PC-9 (cell line): ENCODE data around the gene CPD. TPM values are rescaled to one million over a fixed set of nuclear protein-coding genes. Genes with fewer than 3 reads are reported as not detected.

Experiments used
- BruUV-seq: library from RNA; stranded (reverse); fragments of 400-500 nt; replicated peaks from 2 replicates; lab custom pipeline; 2021; lab: Mats Ljungman, UMichigan
- CTCF ChIA-PET: fragments of 300-600 bp; sonication (Branson Sonifier 250); formaldehyde crosslinking; loops from one replicate; lab custom pipeline; 2022; ENCODE audit warnings: antibody characterized with exemption; lab: Charles Lee
- POLR2A ChIA-PET: fragments of 300-600 bp; sonication (Branson Sonifier 250); formaldehyde crosslinking; loops from one replicate; lab custom pipeline; 2022; ENCODE audit warnings: antibody characterized with exemption; ENCODE audit not compliant: unreplicated experiment; lab: Charles Lee
- DNase-seq, 2 experiments: peaks; one replicate each; pipeline versions ENCODE4 v3.0.0 to v3.0.0-alpha.2; 2015 to 2022; ENCODE audit warnings: mixed read lengths in 1 of 2
- H2AFZ ChIP-seq: fragments of 200-600 bp; sonication (generic); 2 replicates; pipeline ENCODE4 v1.8.1; 2017; ENCODE audit warnings: antibody characterized with exemption
- H3F3A ChIP-seq: fragments of 200-600 bp; sonication (generic); 2 replicates; pipeline ENCODE4 v1.8.1; 2017; ENCODE audit warnings: antibody characterized with exemption, mild to moderate bottlenecking, low read depth; ENCODE audit not compliant: insufficient read depth
- H3K27ac ChIP-seq: fragments of 200-600 bp; sonication (generic); 2 replicates; pipeline ENCODE4 v1.6.1; 2016; ENCODE audit warnings: mixed run types
- H3K27me3 ChIP-seq: fragments of 200-600 bp; sonication (generic); 2 replicates; pipeline ENCODE4 v1.6.1; 2016; ENCODE audit warnings: low read depth, mixed run types; ENCODE audit not compliant: insufficient read depth
- H3K36me3 ChIP-seq: fragments of 200-600 bp; sonication (generic); 2 replicates; pipeline ENCODE4 v1.6.1; 2016; ENCODE audit warnings: low read depth, mixed run types
- H3K4me1 ChIP-seq: fragments of 200-600 bp; sonication (generic); replicated peaks from 2 replicates; pipeline ENCODE4 v1.6.1; 2016; ENCODE audit warnings: mixed run types; ENCODE audit not compliant: insufficient read depth
- H3K4me2 ChIP-seq: fragments of 200-600 bp; sonication (generic); 2 replicates; pipeline ENCODE4 v1.6.1; 2017; ENCODE audit warnings: mixed run types
- H3K4me3 ChIP-seq: fragments of 200-600 bp; sonication (generic); 2 replicates; pipeline ENCODE4 v1.6.1; 2016; ENCODE audit warnings: mixed run types
- H3K79me2 ChIP-seq: fragments of 200-600 bp; sonication (generic); 2 replicates; pipeline ENCODE4 v1.6.1; 2017; ENCODE audit warnings: low read depth, mixed run types
- H3K9me2 ChIP-seq: fragments of 200-600 bp; sonication (generic); 2 replicates; pipeline ENCODE4 v1.8.1; 2017; ENCODE audit warnings: mild to moderate bottlenecking; ENCODE audit not compliant: insufficient read depth
- H3K9me3 ChIP-seq: fragments of 200-600 bp; sonication (generic); 2 replicates; pipeline ENCODE4 v1.8.1; 2016; ENCODE audit warnings: low read depth; ENCODE audit not compliant: insufficient read depth
- H4K20me1 ChIP-seq: fragments of 200-600 bp; sonication (generic); 2 replicates; pipeline ENCODE4 v1.8.1; 2017; ENCODE audit not compliant: insufficient read depth
- CTCF ChIP-seq: fragments of 200-600 bp; sonication (generic); conservative IDR thresholded peaks from 2 replicates; pipeline ENCODE4 v1.6.1; 2017; ENCODE audit warnings: mixed run types, antibody characterized with exemption, mild to moderate bottlenecking, moderate library complexity
- EZH2 ChIP-seq: fragments of 200-600 bp; sonication (generic); IDR thresholded peaks from 2 replicates; pipeline ENCODE4 v1.8.0; 2017; ENCODE audit warnings: antibody characterized with exemption, low read depth
- intact Hi-C: fragments of 100-400 bp; cut with micrococcal nuclease; formaldehyde crosslinking; loops from one replicate; pipeline ENCODE4 v1.10.0; 2022; ENCODE audit not compliant: unreplicated experiment
- total RNA-seq: library from RNA; stranded (reverse); gene quantifications from 2 replicates; pipeline ENCODE4 v1.2.3, GENCODE V29; 2021

The CPD gene
- total RNA-seq, 1 experiment from 2014 or later = 55.0 TPM

GRCh38 chr17:30396612-30397011 lies 17.9 kb downstream of the CPD start:
- Histone ChIP-seq H3K36me3 (no peaks in the 10 kb centered on the region), H4K20me1 (no peaks in the 10 kb centered on the region), H3K79me2 (peaks cover 13% of the 10 kb centered on the region; the same call in 1 of the 2 replicates), H2AFZ (no peak overlapping the region), H3K27me3 (no peaks in the 10 kb centered on the region), H3K4me2 (no peak overlapping the region), H3F3A (peaks cover 14% of the 10 kb centered on the region), H3K4me1 (0 out of 2 replicates have a peak, but pooled peaks cover 10% of the 10 kb centered on the region), H3K9me2 (no peaks in the 10 kb centered on the region), H3K27ac (no peak overlapping the region), H3K9me3 (no peaks in the 10 kb centered on the region), H3K4me3 (no peak overlapping the region)
- intact Hi-C loops = no loop called here
- no peak for TF ChIP-seq CTCF
- no peak for TF ChIP-seq EZH2
- CTCF ChIA-PET = no interaction called here
- DNase-seq = no peak
- BruUV-seq = no TSS peak
- POLR2A ChIA-PET = no interaction called here

GRCh38 chr17:30398328-30399041 lies 19.8 kb downstream of the CPD start:
- Histone ChIP-seq H3F3A (peaks cover 8% of the 10 kb centered on the region), H3K4me3 (no peak overlapping the region), H3K27ac (no peak overlapping the region), H3K4me1 (0 out of 2 replicates have a peak, but pooled peaks cover 10% of the 10 kb centered on the region), H3K9me2 (no peaks in the 10 kb centered on the region), H2AFZ (no peak overlapping the region), H4K20me1 (no peaks in the 10 kb centered on the region), H3K27me3 (no peaks in the 10 kb centered on the region), H3K79me2 (peaks cover 13% of the 10 kb centered on the region; the same call in 1 of the 2 replicates), H3K4me2 (no peak overlapping the region), H3K36me3 (peaks cover 3% of the 10 kb centered on the region; the same call in 1 of the 2 replicates), H3K9me3 (no peaks in the 10 kb centered on the region)
- intact Hi-C loops = no loop called here
- CTCF ChIA-PET = interaction anchor here (0.6 kb wide), 1 partner anchor 268 kb away, joined by 3 read pairs; no protein-coding TSS in a partner anchor
- POLR2A ChIA-PET = no interaction called here
- BruUV-seq = no TSS peak
- no peak for TF ChIP-seq CTCF
- no peak for TF ChIP-seq EZH2
- DNase-seq = no peak

- Histone ChIP-seq H3K79me2 (peaks cover 18% of the 10 kb centered on the region; the same call in 1 of the 2 replicates), H3K4me2 (no peak overlapping the region), H3K9me3 (no peaks in the 10 kb centered on the region), H3F3A (peaks cover 10% of the 10 kb centered on the region; the same call in 1 of the 2 replicates), H3K4me3 (no peak overlapping the region), H3K27ac (no peak overlapping the region), H2AFZ (no peak overlapping the region), H3K9me2 (no peaks in the 10 kb centered on the region), H3K27me3 (no peaks in the 10 kb centered on the region), H3K36me3 (peaks cover 3% of the 10 kb centered on the region; the same call in 1 of the 2 replicates), H4K20me1 (no peaks in the 10 kb centered on the region), H3K4me1 (peaks cover 20% of the 10 kb centered on the region)
- no peak for TF ChIP-seq CTCF
- TF ChIP-seq EZH2 = no peak
- BruUV-seq = no TSS peak
- DNase-seq = no peak
- POLR2A ChIA-PET = no interaction called here
- intact Hi-C loops = no loop called here
- CTCF ChIA-PET = interaction anchor here (0.7 kb wide), 1 partner anchor 24 kb away, joined by 4 read pairs; no protein-coding TSS in a partner anchor
Observed at GRCh38 chr17:30401097-30401496, 22.4 kb downstream of the CPD start.
